Activated CD4-positive, alpha-beta T cell treated with anti-CD3 and anti-CD28 coated beads for 48 hours (primary cell): ENCODE data around the gene KLHL7.
"Not testable (repeated sequence)": the region's sequence is repeated elsewhere in the genome, so short reads cannot be mapped to it uniquely, and the experiment has no call there.

ENCODE experiments used
- DNase-seq: peaks from one replicate; pipeline ENCODE4 v3.0.0-alpha.2; 2020

The KLHL7 gene

GRCh38 chr7:23183279-23184012 is 77.9 kb downstream of the KLHL7 start:
- DNase-seq, result no peak

GRCh38 chr7:23184291-23184690 is 78.7 kb downstream of the KLHL7 start:
- no peak for DNase-seq

- no peak for DNase-seq
Observed at GRCh38 chr7:23184709-23185359, 79.2 kb downstream of the KLHL7 start.

- no peak for DNase-seq
Observed at GRCh38 chr7:23185980-23186379, 80.4 kb downstream of the KLHL7 start.

GRCh38 chr7:23191022-23191421 is 85.4 kb downstream of the KLHL7 start:
- DNase-seq, result no peak

- DNase-seq, result not testable (repeated sequence)
Observed at GRCh38 chr7:23193650-23194227, 88.2 kb downstream of the KLHL7 start.

- DNase-seq, result no peak
Observed at GRCh38 chr7:23196306-23196705, 90.7 kb downstream of the KLHL7 start.

- not testable (repeated sequence) for DNase-seq
Observed at GRCh38 chr7:23197745-23198144, 92.2 kb downstream of the KLHL7 start.

GRCh38 chr7:23200331-23200730 is 94.7 kb downstream of the KLHL7 start:
- DNase-seq, result no peak

- DNase-seq, result no peak
Observed at GRCh38 chr7:23204241-23204640, 98.7 kb downstream of the KLHL7 start.

GRCh38 chr7:23205577-23205908 is 100.0 kb downstream of the KLHL7 start:
- no peak for DNase-seq

GRCh38 chr7:23205909-23206767 is 100.6 kb downstream of the KLHL7 start:
- DNase-seq, result no peak

- no peak for DNase-seq
Observed at GRCh38 chr7:23207021-23207420, 101.4 kb downstream of the KLHL7 start.

- no peak for DNase-seq
Observed at GRCh38 chr7:23207884-23208283, 102.3 kb downstream of the KLHL7 start.

GRCh38 chr7:23208316-23208715 is 102.7 kb downstream of the KLHL7 start:
- DNase-seq, result no peak

- DNase-seq, result no peak
Observed at GRCh38 chr7:23210506-23210905, 104.9 kb downstream of the KLHL7 start.

- DNase-seq, result no peak
Observed at GRCh38 chr7:23211589-23211988, 106.0 kb downstream of the KLHL7 start.

GRCh38 chr7:23212395-23212794 is 106.8 kb downstream of the KLHL7 start:
- no peak for DNase-seq

- no peak for DNase-seq
Observed at GRCh38 chr7:23212841-23213240, 107.3 kb downstream of the KLHL7 start.

- no peak for DNase-seq
Observed at GRCh38 chr7:23213755-23214154, 108.2 kb downstream of the KLHL7 start.

- DNase-seq, result no peak
Observed at GRCh38 chr7:23214423-23214822, 108.8 kb downstream of the KLHL7 start.

GRCh38 chr7:23214938-23215337 is 109.4 kb downstream of the KLHL7 start:
- DNase-seq, result no peak

GRCh38 chr7:23216021-23216420 is 110.4 kb downstream of the KLHL7 start:
- DNase-seq, result no peak
